SH-SY5Y (cell line): ENCODE measurements around the gene TSPAN19.

Source experiments
- GATA2 ChIP-seq: IDR thresholded peaks from 2 replicates; pipeline ENCODE4 v1.6.1; 2011; ENCODE audit warnings: mild to moderate bottlenecking, low read depth, low read length
- GATA3 ChIP-seq: IDR thresholded peaks from 2 replicates; pipeline ENCODE4 v1.6.1; 2011; ENCODE audit warnings: low read depth, mild to moderate bottlenecking, low read length, moderate library complexity

- TF ChIP-seq GATA2, result no peak
- TF ChIP-seq GATA3, result no peak
Observed at GRCh38 chr12:84973026-84973425, 63.1 kb downstream of the TSPAN19 start.
